GM12801 (cell line): ENCODE measurements around the gene PAK4.

Source experiments
- CTCF ChIP-seq: IDR thresholded peaks from one replicate; pipeline ENCODE4 v1.5.1; 2011; ENCODE audit warnings: control low read depth; ENCODE audit not compliant: insufficient read length; ENCODE audit errors: extremely low read depth

The PAK4 gene

DNA sequence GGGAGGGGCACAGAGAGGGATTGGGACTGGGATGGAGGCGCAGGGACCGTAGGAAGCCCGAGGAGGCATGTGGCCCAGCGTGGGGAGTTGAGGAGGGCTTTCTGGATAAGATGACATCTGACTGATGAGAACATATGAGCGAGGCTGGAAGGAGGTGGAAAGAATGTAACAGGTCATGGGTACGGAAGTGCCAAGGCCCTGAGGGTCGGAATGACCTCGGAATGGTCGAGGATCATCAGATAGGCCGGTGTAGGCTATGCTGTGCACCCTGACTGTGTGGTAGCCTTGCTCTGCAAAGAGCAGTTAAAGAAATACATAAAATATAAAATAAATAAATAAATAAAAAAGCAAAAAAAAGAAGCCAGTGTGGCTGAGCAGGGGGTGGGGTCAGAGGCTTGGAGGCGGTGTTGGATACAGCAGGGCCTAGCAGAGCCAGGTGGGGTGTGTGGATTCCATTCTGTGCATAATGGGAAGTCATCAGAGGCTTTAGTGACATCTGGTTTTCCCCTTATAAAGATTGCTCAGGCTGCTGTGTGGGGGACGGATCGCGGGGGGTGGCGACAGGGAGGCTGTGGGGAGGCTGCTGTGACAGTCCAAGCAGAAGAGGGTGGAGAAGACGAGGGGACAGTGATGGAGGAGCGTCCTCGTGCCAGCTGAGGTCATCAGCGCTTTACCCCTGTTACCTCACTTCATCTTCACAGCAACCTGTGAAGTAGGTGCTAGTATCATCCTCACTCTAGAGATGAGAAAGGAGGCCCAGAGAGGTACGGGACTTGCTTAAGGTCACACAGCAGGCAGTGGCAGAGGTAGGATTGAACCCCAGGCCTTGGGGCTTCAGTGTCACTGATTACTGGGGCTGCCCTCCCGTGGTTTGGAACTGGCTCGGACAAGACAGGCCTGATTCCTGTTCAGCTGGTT, 5.0 kb downstream of the PAK4 start:
- TF ChIP-seq CTCF: no peak

- no peak for TF ChIP-seq CTCF
Observed at GRCh38 chr19:39131255-39131755, 5.7 kb downstream of the PAK4 start.

GRCh38 chr19:39132344-39132969, 6.9 kb downstream of the PAK4 start:
- no peak for TF ChIP-seq CTCF

- TF ChIP-seq CTCF: no peak
Observed at GRCh38 chr19:39133431-39134270, 8.1 kb downstream of the PAK4 start.

DNA sequence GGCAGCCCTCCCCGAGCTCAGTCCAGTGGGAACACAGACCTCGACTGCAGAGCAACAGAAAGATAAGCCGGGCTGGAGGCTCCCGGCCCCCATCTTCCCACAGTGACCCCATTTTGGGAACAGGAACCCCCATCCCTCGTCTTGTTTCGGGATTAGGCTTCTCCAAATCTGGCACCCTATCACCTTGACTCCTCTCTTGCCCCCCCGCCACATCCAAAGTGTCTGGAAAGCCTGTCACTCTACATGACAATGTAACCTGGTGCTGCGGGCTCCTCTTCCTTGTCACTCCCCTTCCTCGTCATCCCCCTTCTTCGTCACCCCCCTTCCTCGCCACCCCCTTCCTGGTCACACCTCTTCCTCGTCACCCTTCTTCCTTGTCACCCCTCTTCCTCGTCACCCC, 10.1 kb downstream of the PAK4 start:
- no peak for TF ChIP-seq CTCF

DNA sequence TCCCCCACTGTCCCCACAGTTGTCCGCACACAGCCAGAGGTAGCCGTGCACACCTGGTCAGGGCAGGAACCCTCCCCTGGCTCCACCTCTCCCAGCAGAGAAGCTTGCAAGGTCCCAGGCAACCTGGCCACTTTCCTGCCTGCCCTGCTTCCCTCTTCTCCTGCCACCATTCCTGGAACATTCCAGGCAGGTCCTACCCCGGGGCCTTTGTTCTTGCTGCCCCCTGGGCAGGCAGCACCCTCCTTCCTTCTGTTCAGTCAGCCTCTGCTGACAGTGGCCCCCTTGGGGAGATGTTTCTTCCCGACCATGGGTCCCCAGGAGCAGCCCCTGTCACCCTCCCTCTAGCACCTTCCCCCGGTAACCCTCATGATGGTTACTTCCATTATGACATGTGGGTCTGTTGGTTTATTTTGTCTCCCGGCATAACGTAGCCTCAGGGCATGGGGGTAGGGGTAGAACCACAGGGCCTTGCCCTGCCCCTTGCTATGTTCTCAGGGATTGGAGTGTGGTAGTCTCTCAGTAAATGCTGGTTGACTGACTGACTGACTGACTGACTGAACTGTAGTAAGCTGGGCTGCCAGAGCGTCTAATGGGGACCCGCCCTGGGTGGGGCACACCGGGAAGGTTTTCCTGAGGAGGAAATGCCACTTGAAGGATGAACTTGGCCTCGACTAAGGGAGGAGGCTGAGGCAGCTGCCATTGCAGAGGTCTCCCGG, 10.8 kb downstream of the PAK4 start:
- no peak for TF ChIP-seq CTCF
